GM12878 (cell line): ENCODE data around the gene KLHL20. TPM values are rescaled to one million over a fixed set of nuclear protein-coding genes. Genes with fewer than 3 reads are reported as not detected.
"Not testable (repeated sequence)": the region's sequence is repeated elsewhere in the genome, so short reads cannot be mapped to it uniquely, and the experiment has no call there.

Source experiments
- ATAC-seq: fragments of 200-7000 bp; cut with Tn5 transposase; 3 replicates; pipeline ENCODE4 v1.9.1; 2020; ENCODE audit warnings: mild to moderate bottlenecking, moderate library complexity
- BruUV-seq: library from RNA; stranded (reverse); fragments of 400-500 nt; replicated peaks from 2 replicates; lab custom pipeline; 2021; lab: Mats Ljungman, UMichigan
- CTCF ChIA-PET: fragments of 300-600 bp; sonication (Branson Sonifier 250); formaldehyde crosslinking; extraction: SDS; loops from one replicate; lab custom pipeline; 2021; ENCODE audit warnings: inconsistent platforms; lab: Yijun Ruan, JAX
- POLR2A ChIA-PET: fragments of 350-600 bp; formaldehyde crosslinking; extraction: SDS; loops from one replicate; lab custom pipeline; 2021; ENCODE audit warnings: inconsistent platforms; lab: Charles Lee
- RAD21 ChIA-PET: fragments of 300-600 bp; sonication (Branson Sonifier 250); formaldehyde crosslinking; loops from one replicate; lab custom pipeline; 2023; ENCODE audit warnings: antibody characterized with exemption; ENCODE audit not compliant: unreplicated experiment; lab: Charles Lee
- SMC1A ChIA-PET: fragments of 300-600 bp; sonication (Branson Sonifier 250); formaldehyde crosslinking; loops from one replicate; lab custom pipeline; 2023; ENCODE audit not compliant: unreplicated experiment, uncharacterized antibody; lab: Charles Lee
- DNase-seq: peaks from one replicate; pipeline ENCODE4 v3.0.0-alpha.2; 2011; ENCODE audit warnings: low read depth, low spot score
- FAIRE-seq: peaks from 3 replicates; lab custom pipeline; 2011; peaks lifted over from hg19 to GRCh38; lab: Jason Lieb, UNC
- H2AFZ ChIP-seq: 2 replicates; pipeline ENCODE4 v1.6.0; 2011; ENCODE audit warnings: low read depth, low read length, control low read depth; ENCODE audit not compliant: control insufficient read depth
- H3K27ac ChIP-seq: 2 replicates; pipeline ENCODE4 v1.5.1; 2011; ENCODE audit warnings: control low read depth; ENCODE audit not compliant: control insufficient read depth, insufficient read depth
- H3K27me3 ChIP-seq, 2 experiments: replicated peaks in 1 of 2; 2 replicates each; pipeline versions ENCODE4 v1.6.0 to v1.6.1; 2011; ENCODE audit warnings: low read length in 1 of 2; ENCODE audit not compliant: control insufficient read depth in 2 of 2, insufficient read depth in 2 of 2
- H3K36me3 ChIP-seq, 2 experiments: 2 replicates each; pipeline ENCODE4 v1.5.1; 2011; ENCODE audit warnings: low read length in 1 of 2; ENCODE audit not compliant: control insufficient read depth in 2 of 2, insufficient read depth in 2 of 2
- H3K4me1 ChIP-seq: 2 replicates; pipeline ENCODE4 v1.6.1; 2011; ENCODE audit warnings: mild to moderate bottlenecking, low read length, moderate library complexity, mixed read lengths; ENCODE audit not compliant: control insufficient read depth, insufficient read depth
- H3K4me2 ChIP-seq: 2 replicates; pipeline ENCODE4 v1.6.0; 2011; ENCODE audit warnings: control low read depth; ENCODE audit not compliant: control insufficient read depth, insufficient read depth
- H3K4me3 ChIP-seq: fragments of 200-600 bp; sonication (generic); 2 replicates; pipeline ENCODE4 v1.5.1; 2016
- H3K79me2 ChIP-seq: 2 replicates; pipeline ENCODE4 v1.6.0; 2011; ENCODE audit warnings: low read length; ENCODE audit not compliant: control insufficient read depth, insufficient read depth
- H3K9ac ChIP-seq: 2 replicates; pipeline ENCODE4 v1.8.0; 2011; ENCODE audit warnings: low read length, control low read depth, mixed read lengths; ENCODE audit not compliant: control insufficient read depth, insufficient read depth
- H3K9me3 ChIP-seq: replicated peaks from 3 replicates; pipeline ENCODE4 v1.5.1; 2011; ENCODE audit warnings: mild to moderate bottlenecking, low read length; ENCODE audit not compliant: control insufficient read depth, insufficient read depth
- H4K20me1 ChIP-seq: 2 replicates; pipeline ENCODE4 v1.6.0; 2011; ENCODE audit not compliant: control insufficient read depth, insufficient read depth
- MLLT1 ChIP-seq: fragments of 450-650 bp; IDR thresholded peaks from 2 replicates; pipeline ENCODE4 v1.6.1; 2016; ENCODE audit warnings: mild to moderate bottlenecking
- MYC ChIP-seq: IDR thresholded peaks from 2 replicates; pipeline ENCODE4 v1.6.1; 2011; ENCODE audit warnings: mild to moderate bottlenecking, low read length, moderate library complexity, inconsistent platforms; ENCODE audit not compliant: insufficient read depth, insufficient replicate concordance, insufficient read length, severe bottlenecking
- ZNF274 ChIP-seq: IDR thresholded peaks from one replicate; pipeline ENCODE4 v1.8.0; 2011; ENCODE audit not compliant: insufficient read length, insufficient read depth
- WGBS: methylation state at CpG from one replicate; pipeline ENCODE4 v1.1.6; 2016; ENCODE audit warnings: low lambda C conversion rate; ENCODE audit not compliant: insufficient replicate concordance, insufficient coverage; ENCODE audit errors: missing lambda C conversion rate; 5-methylcytosine and 5-hydroxymethylcytosine counted together
- in situ Hi-C: fragments of 300-500 bp; cut with MboI; formaldehyde crosslinking; loops from 9 replicates; pipeline ENCODE4 v1.14.3; 2018; ENCODE audit warnings: mixed read lengths
- intact Hi-C: fragments of 100-400 bp; cut with micrococcal nuclease; formaldehyde crosslinking; loops from one replicate; pipeline ENCODE4 v1.14.2; 2022; ENCODE audit not compliant: unreplicated experiment
- polyA plus RNA-seq, 11 experiments: library from polyadenylated mRNA; depleted of rRNA in 4 of 11; unstranded in 6 of 11; stranded (reverse) in 5 of 11; fragments of >200 nt; fragmentation: Nextera tagmentation in 4 of 11; fragmentation: Illumina TruSeq in 1 of 11; extraction: Ambion mirVana in 4 of 11; extraction: Trizol in 1 of 11; gene quantifications; 1 replicate in 1 of 11; 2 replicates in 10 of 11; pipeline versions ENCODE4 v1.2.1 to v1.2.3, GENCODE V29; 2011 to 2016; ENCODE audit warnings: inconsistent platforms in 2 of 11, missing spikeins in 2 of 11, low read depth in 1 of 11
- total RNA-seq, 4 experiments: library from RNA; depleted of rRNA in 3 of 4; stranded (reverse); fragments of >200 nt in 3 of 4; fragmentation: Illumina TruSeq in 1 of 4; extraction: Trizol in 1 of 4; gene quantifications; 2 replicates each; pipeline versions ENCODE4 v1.2.1 to v1.2.3, GENCODE V29; 2013 to 2021

Gene KLHL20
- total and polyA plus RNA-seq, 10 of the 15 experiments (the other 5 are each of a cell fraction or from before 2014, with no cell fraction given), result 3.8 to 14.0 (median 10.0) TPM

- no peak for FAIRE-seq
- TF ChIP-seq MLLT1, result 0 out of 2 replicates have a peak, but pooled peaks have one; percentile 29
- TF ChIP-seq ZNF274, result no peak
- no peak for TF ChIP-seq MYC
- TF ChIP-seq, all 136 proteins: peak for 1
- H3K4me2 ChIP-seq, result peak overlapping the region; percentile 41
- ChIA-PET CTCF (interaction anchor here (0.5 to 1.0 kb wide), 3 partner anchors 16 to 363 kb away, joined by 3 to 5 read pairs (median 3); no protein-coding TSS in a partner anchor), POLR2A (no interaction called here), SMC1A (interaction anchor here (0.5 to 1.9 kb wide), 3 partner anchors 16 to 1252 kb away, joined by 3 to 4 read pairs (median 3); no protein-coding TSS in a partner anchor), RAD21 (interaction anchor here (1.4 kb wide), 1 partner anchor 239 kb away, joined by 4 read pairs; no protein-coding TSS in a partner anchor)
- peaks cover 3% of the 10 kb centered on the region; the same call in 1 of the 2 replicates for H3K4me1 ChIP-seq
- no peaks in the 10 kb centered on the region for H3K27me3 ChIP-seq
- no TSS peak for BruUV-seq
- H3K27ac ChIP-seq, result no peak overlapping the region
- no peak for ATAC-seq
- no peak overlapping the region for H2AFZ ChIP-seq
- H3K79me2 ChIP-seq, result peaks cover 26% of the 10 kb centered on the region
- no peak overlapping the region for H3K9ac ChIP-seq
- intact Hi-C loops, result loop anchor here (10.0 kb wide), 1 partner anchor 282 kb away; no protein-coding TSS in a partner anchor
- in situ Hi-C loops, result no loop called here
- H4K20me1 ChIP-seq, result no peaks in the 10 kb centered on the region
- no peak overlapping the region for H3K4me3 ChIP-seq
- 100% methylated on average over 2 of the region's 2 CpGs for WGBS
- H3K36me3 ChIP-seq, result no peaks in the 10 kb centered on the region
- H3K9me3 ChIP-seq, result no peaks in the 10 kb centered on the region; the same call in 2 of the 3 replicates
- no peak for DNase-seq
These were observed 2.5 kb downstream of the KLHL20 start for GRCh38 chr1:173717238-173717637.

- intact Hi-C loops, H3K4me2 ChIP-seq, CTCF ChIA-PET, H3K9me3 ChIP-seq, H3K4me1 ChIP-seq, H3K27me3 ChIP-seq, H3K36me3 ChIP-seq, POLR2A ChIA-PET, H3K79me2 ChIP-seq, BruUV-seq, FAIRE-seq, SMC1A ChIA-PET, H4K20me1 ChIP-seq, H2AFZ ChIP-seq, H3K27ac ChIP-seq, H3K9ac ChIP-seq, in situ Hi-C loops, H3K4me3 ChIP-seq, ATAC-seq, RAD21 ChIA-PET, DNase-seq: not testable (repeated sequence)
- 93% methylated on average over 1 of the region's 1 CpG for WGBS
These were observed 16.6 kb downstream of the KLHL20 start for GRCh38 chr1:173731331-173731730.
